Thoracic aorta (tissue), 2 donors: ENCODE measurements around the gene PEF1. TPM values are rescaled to one million over a fixed set of nuclear protein-coding genes. Genes with fewer than 3 reads are reported as not detected.

Experiments
- ATAC-seq: fragments of 150-250 bp; one replicate; pipeline ENCODE4 v1.8.0; 2017; ENCODE audit warnings: low read depth; ENCODE audit not compliant: insufficient number of reproducible peaks, low FRiP score
- DNase-seq: peaks from one replicate; pipeline ENCODE4 v3.0.0-alpha.2; 2020; ENCODE audit warnings: low spot score
- H3K27ac ChIP-seq, 2 donors: fragments of 200-600 bp; sonication (generic); 1 replicate in 1 of 2; 2 replicates in 1 of 2; pipeline ENCODE4 v1.5.1; 2016; ENCODE audit warnings: mild to moderate bottlenecking in 2 of 2, moderate library complexity in 2 of 2
- H3K27me3 ChIP-seq: fragments of 200-600 bp; sonication (generic); replicated peaks from 2 replicates; pipeline ENCODE4 v1.6.0; 2016; ENCODE audit warnings: mild to moderate bottlenecking; ENCODE audit not compliant: insufficient read depth
- H3K36me3 ChIP-seq: fragments of 200-600 bp; sonication (generic); one replicate; pipeline ENCODE4 v1.5.1; 2016
- H3K4me1 ChIP-seq, 2 donors: fragments of 200-600 bp; sonication (generic); 1 replicate in 1 of 2; 2 replicates in 1 of 2; pipeline versions ENCODE4 v1.5.1 to v1.6.0; 2016; ENCODE audit warnings: low read depth in 2 of 2, mild to moderate bottlenecking in 1 of 2; ENCODE audit not compliant: control insufficient read depth in 1 of 2
- H3K4me3 ChIP-seq: fragments of 200-600 bp; sonication (generic); 2 replicates; pipeline ENCODE4 v1.5.1; 2016; ENCODE audit warnings: mild to moderate bottlenecking
- H3K9me3 ChIP-seq: fragments of 200-600 bp; sonication (generic); 2 replicates; pipeline ENCODE4 v1.5.1; 2016
- total RNA-seq, 2 donors: library from RNA; depleted of rRNA; stranded (reverse); fragments of >200 nt; gene quantifications; one replicate each; pipeline versions ENCODE4 v1.1.0 to v1.2.3, GENCODE V29; 2016
- TF ChIP-seq, protein P1 (sequence below): fragments of 200-600 bp; sonication (generic); IDR thresholded peaks from one replicate; pipeline ENCODE4 v1.5.1; 2019; ENCODE audit warnings: antibody characterized with exemption

PEF1 gene
- total RNA-seq, 2 donors from 2014 or later = 69.2 to 99.5 TPM

DNA sequence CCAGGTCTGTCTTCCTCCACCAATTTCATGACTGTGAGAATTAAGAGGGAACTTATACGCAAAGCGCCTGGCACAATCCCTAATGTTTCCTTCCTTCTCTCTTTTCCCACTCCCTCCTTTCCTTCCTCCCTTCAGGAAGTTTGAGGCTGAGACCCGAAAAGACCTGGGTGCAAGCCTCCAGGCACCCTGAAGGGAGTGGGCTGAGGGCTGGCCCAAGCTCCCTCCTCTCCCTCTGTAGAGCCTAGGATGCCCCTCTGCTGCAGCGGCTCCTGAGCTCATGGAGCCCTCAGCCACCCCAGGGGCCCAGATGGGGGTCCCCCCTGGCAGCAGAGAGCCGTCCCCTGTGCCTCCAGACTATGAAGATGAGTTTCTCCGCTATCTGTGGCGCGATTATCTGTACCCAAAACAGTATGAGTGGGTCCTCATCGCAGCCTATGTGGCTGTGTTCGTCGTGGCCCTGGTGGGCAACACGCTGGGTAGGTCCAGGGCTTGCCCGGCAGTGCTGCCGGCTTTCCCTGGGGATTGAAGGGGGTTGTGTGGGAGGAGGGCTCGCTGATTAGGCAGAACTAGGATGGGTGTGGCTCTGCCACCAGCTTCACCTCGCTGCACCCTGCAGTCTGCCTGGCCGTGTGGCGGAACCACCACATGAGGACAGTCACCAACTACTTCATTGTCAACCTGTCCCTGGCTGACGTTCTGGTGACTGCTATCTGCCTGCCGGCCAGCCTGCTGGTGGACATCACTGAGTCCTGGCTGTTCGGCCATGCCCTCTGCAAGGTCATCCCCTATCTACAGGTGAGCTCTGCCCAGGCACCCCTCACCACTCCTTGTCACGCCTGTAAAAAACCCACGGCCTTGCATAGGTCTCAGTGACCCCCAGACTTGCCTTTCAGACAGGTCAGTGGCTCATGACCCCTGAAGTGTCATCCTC lies 25.5 kb downstream of the PEF1 start:
- Histone ChIP-seq H3K27me3 (no peaks in the 10 kb centered on the region), H3K27ac (no peak overlapping the region), H3K4me1 (peaks cover 12 to 43% of the 10 kb centered on the region in 2 donors), H3K9me3 (no peaks in the 10 kb centered on the region), H3K36me3 (no peaks in the 10 kb centered on the region), H3K4me3 (no peak overlapping the region)
- DNase-seq = no peak
- ATAC-seq = no peak
- TF ChIP-seq, protein P1, sequence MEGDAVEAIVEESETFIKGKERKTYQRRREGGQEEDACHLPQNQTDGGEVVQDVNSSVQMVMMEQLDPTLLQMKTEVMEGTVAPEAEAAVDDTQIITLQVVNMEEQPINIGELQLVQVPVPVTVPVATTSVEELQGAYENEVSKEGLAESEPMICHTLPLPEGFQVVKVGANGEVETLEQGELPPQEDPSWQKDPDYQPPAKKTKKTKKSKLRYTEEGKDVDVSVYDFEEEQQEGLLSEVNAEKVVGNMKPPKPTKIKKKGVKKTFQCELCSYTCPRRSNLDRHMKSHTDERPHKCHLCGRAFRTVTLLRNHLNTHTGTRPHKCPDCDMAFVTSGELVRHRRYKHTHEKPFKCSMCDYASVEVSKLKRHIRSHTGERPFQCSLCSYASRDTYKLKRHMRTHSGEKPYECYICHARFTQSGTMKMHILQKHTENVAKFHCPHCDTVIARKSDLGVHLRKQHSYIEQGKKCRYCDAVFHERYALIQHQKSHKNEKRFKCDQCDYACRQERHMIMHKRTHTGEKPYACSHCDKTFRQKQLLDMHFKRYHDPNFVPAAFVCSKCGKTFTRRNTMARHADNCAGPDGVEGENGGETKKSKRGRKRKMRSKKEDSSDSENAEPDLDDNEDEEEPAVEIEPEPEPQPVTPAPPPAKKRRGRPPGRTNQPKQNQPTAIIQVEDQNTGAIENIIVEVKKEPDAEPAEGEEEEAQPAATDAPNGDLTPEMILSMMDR = no peak

DNA sequence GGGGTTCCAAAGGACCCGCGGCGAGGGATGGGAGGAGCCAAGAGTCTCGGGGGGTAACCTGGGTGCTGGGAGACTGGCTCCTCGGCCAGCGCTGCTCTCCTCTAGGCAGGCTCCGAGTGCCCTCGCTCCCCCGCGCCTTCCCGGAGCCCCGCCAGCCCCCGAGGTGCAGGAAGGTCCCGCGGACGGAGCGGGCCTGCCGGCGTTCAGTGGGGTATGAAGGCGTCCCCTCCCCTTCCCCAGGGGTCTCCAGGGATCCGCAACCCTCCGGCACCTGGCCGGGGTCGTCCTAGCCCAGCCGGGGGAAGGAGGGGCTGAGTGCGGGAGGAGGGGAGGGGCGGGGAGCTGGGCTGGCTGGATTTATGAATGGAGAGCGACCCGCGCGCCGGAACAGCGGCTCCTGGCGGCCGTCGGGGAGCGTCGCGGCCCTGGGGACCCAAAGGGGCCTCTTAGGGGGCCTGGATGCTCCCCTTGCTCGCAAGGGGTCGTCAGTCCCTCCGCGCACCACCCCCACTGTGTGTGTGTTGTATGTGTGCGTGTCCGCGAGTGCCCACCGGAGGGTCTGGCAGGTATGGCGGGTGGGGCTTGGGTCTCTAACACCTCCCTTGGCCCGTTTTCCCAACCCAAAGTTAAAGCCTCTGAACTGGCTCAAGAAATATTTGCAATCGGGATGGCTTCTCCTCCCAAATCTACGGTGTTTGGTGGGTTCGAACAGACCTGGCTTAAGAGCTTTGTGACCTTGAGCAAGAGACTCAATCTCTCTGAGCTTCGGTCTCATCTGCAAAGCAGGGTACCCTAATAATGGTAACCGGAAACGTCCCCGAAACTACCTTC lies 26.5 kb downstream of the PEF1 start:
- Histone ChIP-seq H3K27me3 (no peaks in the 10 kb centered on the region), H3K36me3 (no peaks in the 10 kb centered on the region), H3K27ac (no peak overlapping the region), H3K4me1 (peaks cover 14 to 50% of the 10 kb centered on the region in 2 donors), H3K4me3 (peak overlapping the region; percentile 78), H3K9me3 (no peaks in the 10 kb centered on the region)
- ATAC-seq = no peak
- TF ChIP-seq, protein P1 = peak; percentile 88
- no peak for DNase-seq

DNA sequence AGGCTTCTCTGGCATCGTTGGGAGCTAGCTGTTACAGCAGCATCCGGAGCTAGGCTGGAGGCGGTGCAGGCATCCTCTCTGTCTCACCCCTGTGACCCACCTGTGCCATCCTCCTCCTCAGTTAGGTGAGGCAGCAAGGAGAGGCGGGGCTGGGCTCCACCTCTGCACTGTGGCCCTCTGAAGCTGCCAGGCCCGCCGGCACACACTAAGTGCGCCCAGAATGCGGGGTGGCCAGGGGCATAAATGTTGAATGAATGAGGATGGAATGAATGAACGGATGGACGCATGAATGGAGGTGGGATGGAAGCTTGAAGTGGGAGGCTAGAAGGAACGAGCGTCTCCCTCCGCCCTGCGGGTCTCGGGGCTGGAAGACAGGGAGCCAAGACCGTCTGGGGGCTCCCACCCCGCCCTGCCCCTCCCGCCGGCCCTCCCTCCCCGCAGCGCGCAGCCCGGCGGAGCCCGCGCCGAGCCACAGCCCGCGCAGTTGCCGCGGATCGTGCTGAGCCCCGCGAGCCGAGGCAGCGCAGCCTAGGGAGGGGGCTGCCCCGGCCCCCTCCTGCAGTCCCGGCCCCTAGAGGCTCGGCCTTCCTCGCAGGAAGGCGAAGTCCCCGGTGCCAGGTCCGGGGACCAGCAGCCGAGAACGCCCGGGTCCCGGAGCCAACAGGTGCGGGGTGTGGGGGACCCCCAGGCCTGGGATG lies 27.3 kb downstream of the PEF1 start, which contains the start of gene HCRTR1:
Gene HCRTR1 (plus strand): TSS at position 472 of the 698 bp plus-strand sequence. CDS start 1,504 bp downstream, outside the sequence.
- peak within 1 kb of the TSS; percentile 78 for H3K4me3 ChIP-seq
- TF ChIP-seq, protein P1 = no peak
- no peaks in the 10 kb centered on the region for H3K9me3 ChIP-seq
- peaks cover 14 to 47% of the 10 kb centered on the region in 2 donors for H3K4me1 ChIP-seq
- DNase-seq (no peak), ATAC-seq (no peak)
- no peaks in the 10 kb centered on the region for H3K36me3 ChIP-seq
- no peak within 1 kb of the TSS for H3K27ac ChIP-seq
- no peaks in the 10 kb centered on the region for H3K27me3 ChIP-seq

DNA sequence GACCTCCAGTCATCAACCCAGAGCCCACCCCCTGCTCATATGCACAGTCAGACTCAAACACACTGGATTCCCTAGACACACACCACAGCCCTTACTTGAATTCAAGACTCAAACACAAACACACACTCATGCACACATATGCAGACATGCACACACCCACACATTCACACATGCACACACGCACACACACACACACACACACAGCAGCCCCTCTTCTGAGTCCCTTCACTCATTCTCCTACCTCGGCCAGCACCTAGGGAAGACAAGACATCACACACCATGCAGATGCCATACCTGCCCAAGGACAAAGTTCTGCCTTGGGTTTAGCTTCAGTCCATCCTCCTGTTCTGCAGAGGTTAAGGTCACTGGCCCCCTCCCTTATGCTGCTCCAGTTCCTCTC lies 28.7 kb downstream of the PEF1 start:
- DNase-seq = no peak
- H3K27me3 ChIP-seq = no peaks in the 10 kb centered on the region
- TF ChIP-seq, protein P1 = no peak
- no peaks in the 10 kb centered on the region for H3K9me3 ChIP-seq
- H3K4me3 ChIP-seq = no peak overlapping the region
- no peak for ATAC-seq
- no peaks in the 10 kb centered on the region for H3K36me3 ChIP-seq
- H3K27ac ChIP-seq = no peak overlapping the region
- peaks cover 14 to 36% of the 10 kb centered on the region in 2 donors for H3K4me1 ChIP-seq
